GM23248 (cell line): ENCODE results near the gene NUDT2.

Experiments
- EZH2 ChIP-seq: fragments of 200-600 bp; sonication (generic); IDR thresholded peaks from 2 replicates; pipeline ENCODE4 v1.6.1; 2018; ENCODE audit warnings: antibody characterized with exemption, mild to moderate bottlenecking; ENCODE audit not compliant: insufficient read depth, poor library complexity, severe bottlenecking
- EZH2phosphoT487 ChIP-seq: fragments of 200-600 bp; sonication (generic); IDR thresholded peaks from 2 replicates; pipeline ENCODE4 v1.6.1; 2018; ENCODE audit warnings: antibody characterized with exemption, moderate library complexity, mild to moderate bottlenecking, low read depth; ENCODE audit not compliant: insufficient read depth

- TF ChIP-seq EZH2 (no peak), EZH2phosphoT487 (no peak)
Observed at GRCh38 chr9:34343605-34344004, 14.2 kb downstream of the NUDT2 start.
